T-helper 2 cell treated with Interferon-gamma antibody and Interleukin-4, amounts not matched to agents 5 μg/mL and 100 μg/mL, for 36 hours (primary cell): Measurements from ENCODE around the gene BRAF.

Experiments
- DNase-seq: peaks from one replicate; pipeline ENCODE4 v3.0.0; 2021; ENCODE audit warnings: low spot score
- H3K27ac Mint-ChIP-seq: one replicate; pipeline ENCODE4 v1.8.0; 2021; ENCODE audit warnings: mild to moderate bottlenecking, mixed read lengths
- H3K27me3 Mint-ChIP-seq: one replicate; pipeline ENCODE4 v1.8.0; 2021; ENCODE audit warnings: low read depth, mixed read lengths
- H3K36me3 Mint-ChIP-seq: one replicate; pipeline ENCODE4 v1.8.0; 2021; ENCODE audit warnings: low read depth, mixed read lengths
- H3K4me1 Mint-ChIP-seq: one replicate; pipeline ENCODE4 v1.8.0; 2021; ENCODE audit warnings: low read depth, mixed read lengths
- H3K4me3 Mint-ChIP-seq: one replicate; pipeline ENCODE4 v1.8.0; 2022; ENCODE audit warnings: mild to moderate bottlenecking, moderate library complexity, mixed read lengths
- H3K9me3 Mint-ChIP-seq: one replicate; pipeline ENCODE4 v1.8.0; 2021; ENCODE audit warnings: mixed read lengths

Gene BRAF

GRCh38 chr7:140881507-140882228, 43.1 kb downstream of the BRAF start:
- H3K9me3 Mint-ChIP-seq, result peaks cover 11% of the 10 kb centered on the region
- peak overlapping the region; percentile 1 for H3K27ac Mint-ChIP-seq
- no peak overlapping the region for H3K4me3 Mint-ChIP-seq
- H3K27me3 Mint-ChIP-seq, result no peaks in the 10 kb centered on the region
- peaks cover 7% of the 10 kb centered on the region for H3K36me3 Mint-ChIP-seq
- no peak for DNase-seq
- peaks cover 33% of the 10 kb centered on the region for H3K4me1 Mint-ChIP-seq

GRCh38 chr7:140877249-140877524, 47.5 kb downstream of the BRAF start:
- no peak overlapping the region for H3K4me3 Mint-ChIP-seq
- no peaks in the 10 kb centered on the region for H3K27me3 Mint-ChIP-seq
- H3K9me3 Mint-ChIP-seq, result peaks cover 15% of the 10 kb centered on the region
- H3K27ac Mint-ChIP-seq, result no peak overlapping the region
- peaks cover 16% of the 10 kb centered on the region for H3K36me3 Mint-ChIP-seq
- peaks cover 31% of the 10 kb centered on the region for H3K4me1 Mint-ChIP-seq
- no peak for DNase-seq

DNA sequence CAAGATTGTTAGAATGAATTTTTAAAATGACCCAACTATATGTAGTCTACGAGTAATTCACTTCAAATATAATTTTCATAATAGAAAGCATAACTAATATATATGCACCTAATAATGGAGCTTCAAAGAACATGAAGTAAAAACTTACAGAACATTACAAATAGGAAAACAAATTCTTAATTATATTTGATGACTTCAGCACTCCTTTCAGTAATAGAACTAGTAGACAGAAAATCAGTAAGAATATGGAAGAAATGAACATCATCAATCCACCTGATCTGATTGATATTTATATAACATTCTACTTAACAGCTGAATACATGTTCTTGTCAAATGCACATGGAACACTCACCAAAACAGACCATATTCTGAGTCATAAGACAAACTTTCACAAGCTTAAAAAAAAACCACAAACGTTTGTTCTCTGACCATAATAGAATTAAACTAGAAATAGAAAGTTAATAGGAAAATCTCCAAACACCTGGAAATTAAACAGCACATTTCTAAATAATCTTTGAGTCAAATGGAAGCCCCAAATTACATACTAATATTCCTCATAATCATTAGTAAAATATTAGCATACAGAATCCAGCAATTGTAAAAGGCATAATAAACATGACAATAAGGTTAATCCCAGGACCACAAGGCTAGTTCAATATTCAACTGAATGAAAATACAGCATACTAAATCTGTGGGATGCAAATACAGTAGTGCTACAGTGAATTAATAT, 48.0 kb downstream of the BRAF start:
- peaks cover 30% of the 10 kb centered on the region for H3K4me1 Mint-ChIP-seq
- peaks cover 15% of the 10 kb centered on the region for H3K9me3 Mint-ChIP-seq
- H3K4me3 Mint-ChIP-seq, result no peak overlapping the region
- DNase-seq, result no peak
- no peaks in the 10 kb centered on the region for H3K27me3 Mint-ChIP-seq
- no peak overlapping the region for H3K27ac Mint-ChIP-seq
- peaks cover 16% of the 10 kb centered on the region for H3K36me3 Mint-ChIP-seq

DNA sequence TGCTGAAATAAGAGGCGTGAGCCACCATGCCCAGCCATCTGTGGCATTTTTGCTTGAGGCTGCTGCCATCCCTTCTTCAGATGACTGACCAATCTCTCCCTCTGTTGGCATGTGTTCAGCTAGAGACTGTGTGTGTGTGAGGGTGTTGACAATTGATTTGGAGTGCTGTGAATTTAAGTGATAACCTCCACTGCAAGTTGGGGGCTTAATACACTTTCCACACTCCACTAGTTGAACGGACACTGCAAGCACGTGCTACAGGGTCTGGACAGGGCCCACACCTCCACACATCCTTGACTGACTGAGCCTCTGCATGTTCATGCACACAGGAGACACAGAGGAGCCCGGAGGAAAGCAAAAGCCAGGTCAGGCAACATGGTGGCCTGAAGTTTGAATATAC, 51.3 kb downstream of the BRAF start:
- no peak overlapping the region for H3K4me3 Mint-ChIP-seq
- peaks cover 19% of the 10 kb centered on the region for H3K36me3 Mint-ChIP-seq
- DNase-seq, result no peak
- peaks cover 13% of the 10 kb centered on the region for H3K9me3 Mint-ChIP-seq
- H3K4me1 Mint-ChIP-seq, result peaks cover 31% of the 10 kb centered on the region
- H3K27me3 Mint-ChIP-seq, result no peaks in the 10 kb centered on the region
- no peak overlapping the region for H3K27ac Mint-ChIP-seq

GRCh38 chr7:140870003-140870402, 54.7 kb downstream of the BRAF start:
- DNase-seq, result no peak
- peaks cover 3% of the 10 kb centered on the region for H3K9me3 Mint-ChIP-seq
- peaks cover 18% of the 10 kb centered on the region for H3K4me1 Mint-ChIP-seq
- no peak overlapping the region for H3K27ac Mint-ChIP-seq
- no peaks in the 10 kb centered on the region for H3K27me3 Mint-ChIP-seq
- no peak overlapping the region for H3K4me3 Mint-ChIP-seq
- peaks cover 17% of the 10 kb centered on the region for H3K36me3 Mint-ChIP-seq

- no peak overlapping the region for H3K27ac Mint-ChIP-seq
- no peak overlapping the region for H3K4me3 Mint-ChIP-seq
- peaks cover 19% of the 10 kb centered on the region for H3K4me1 Mint-ChIP-seq
These were observed 55.3 kb downstream of the BRAF start for GRCh38 chr7:140869430-140869829.

DNA sequence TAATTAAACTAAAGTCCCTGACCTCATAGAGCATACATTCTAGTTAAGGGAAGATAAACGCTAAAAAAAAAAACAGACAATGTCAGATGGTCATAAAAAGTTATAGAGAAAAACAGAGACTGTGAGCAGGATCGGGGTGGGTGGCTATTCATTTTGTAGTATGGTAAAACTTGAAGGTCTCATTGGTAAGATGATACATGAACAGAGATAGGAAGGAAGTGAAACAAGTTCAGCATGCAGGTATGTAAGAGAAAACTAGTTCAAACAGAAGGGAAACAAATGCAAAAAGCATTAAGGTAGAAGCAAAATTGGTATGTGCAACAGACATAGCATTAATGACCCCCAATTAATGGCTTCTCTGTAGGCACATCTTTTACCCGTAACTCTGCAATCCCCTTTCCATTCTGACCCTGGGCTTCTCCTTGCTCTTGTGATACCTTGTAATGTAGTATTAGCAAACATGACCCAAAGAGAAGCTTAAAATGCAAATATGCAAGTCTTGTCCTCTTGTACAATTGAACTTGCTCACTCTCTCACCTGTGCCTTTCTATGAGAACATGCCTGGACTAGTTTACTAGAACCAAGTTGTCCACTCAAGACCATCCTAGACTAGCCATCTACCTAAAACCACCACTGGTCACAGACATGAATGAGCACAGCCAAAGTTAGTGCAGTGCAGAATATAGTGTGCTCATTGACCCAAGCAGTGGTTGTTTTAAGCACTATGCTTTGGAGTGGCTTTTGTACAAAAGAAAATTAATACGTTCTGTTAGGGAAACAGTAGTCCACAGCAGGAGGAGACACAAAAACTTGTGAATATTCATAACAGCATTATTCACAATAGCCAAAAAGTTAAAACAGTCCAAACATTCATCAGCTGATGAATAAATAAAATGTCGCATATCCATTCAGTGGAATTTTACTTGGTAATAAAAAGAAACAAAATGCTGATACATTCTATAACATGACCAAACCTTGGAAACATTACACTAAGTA, 57.0 kb downstream of the BRAF start:
- Mint-ChIP-seq H3K4me3 (no peak overlapping the region), H3K9me3 (peaks cover 10% of the 10 kb centered on the region), H3K4me1 (peaks cover 19% of the 10 kb centered on the region), H3K27me3 (no peaks in the 10 kb centered on the region), H3K36me3 (peaks cover 18% of the 10 kb centered on the region), H3K27ac (no peak overlapping the region)
- DNase-seq, result no peak

More at GRCh38 chr7:140869430-140869829, 55.3 kb downstream of the BRAF start:
- DNase-seq, result no peak
- Mint-ChIP-seq H3K36me3 (peaks cover 18% of the 10 kb centered on the region), H3K27me3 (no peaks in the 10 kb centered on the region), H3K9me3 (peaks cover 5% of the 10 kb centered on the region)

- peaks cover 10% of the 10 kb centered on the region for H3K9me3 Mint-ChIP-seq
- peaks cover 21% of the 10 kb centered on the region for H3K36me3 Mint-ChIP-seq
- peaks cover 22% of the 10 kb centered on the region for H3K4me1 Mint-ChIP-seq
- H3K27ac Mint-ChIP-seq, result no peak overlapping the region
- no peak overlapping the region for H3K4me3 Mint-ChIP-seq
- no peaks in the 10 kb centered on the region for H3K27me3 Mint-ChIP-seq
- DNase-seq, result no peak
These were observed 57.8 kb downstream of the BRAF start for GRCh38 chr7:140866926-140867325.

DNA sequence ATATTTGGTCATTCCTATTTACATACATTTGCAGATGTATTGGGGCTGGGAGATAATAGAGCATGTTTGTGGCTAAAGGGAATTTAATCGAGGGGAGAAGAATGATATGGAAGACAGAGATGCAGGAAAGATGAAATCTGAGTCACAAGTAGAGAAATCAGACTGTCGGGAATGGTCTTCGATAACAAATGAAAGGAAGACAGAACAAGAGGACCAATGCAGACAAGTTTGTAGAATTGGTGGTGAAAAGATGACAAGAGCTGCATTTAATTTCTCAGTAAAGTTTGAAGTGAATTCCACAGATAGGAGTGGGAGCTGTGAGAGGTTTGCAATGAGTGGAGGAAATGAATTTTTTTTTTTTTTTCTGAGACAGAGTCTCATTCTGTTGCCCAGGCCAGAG, 60.0 kb downstream of the BRAF start:
- Mint-ChIP-seq H3K27ac (no peak overlapping the region), H3K27me3 (no peaks in the 10 kb centered on the region), H3K9me3 (peaks cover 10% of the 10 kb centered on the region), H3K4me1 (peaks cover 17% of the 10 kb centered on the region), H3K36me3 (peaks cover 18% of the 10 kb centered on the region), H3K4me3 (no peak overlapping the region)
- no peak for DNase-seq

DNA sequence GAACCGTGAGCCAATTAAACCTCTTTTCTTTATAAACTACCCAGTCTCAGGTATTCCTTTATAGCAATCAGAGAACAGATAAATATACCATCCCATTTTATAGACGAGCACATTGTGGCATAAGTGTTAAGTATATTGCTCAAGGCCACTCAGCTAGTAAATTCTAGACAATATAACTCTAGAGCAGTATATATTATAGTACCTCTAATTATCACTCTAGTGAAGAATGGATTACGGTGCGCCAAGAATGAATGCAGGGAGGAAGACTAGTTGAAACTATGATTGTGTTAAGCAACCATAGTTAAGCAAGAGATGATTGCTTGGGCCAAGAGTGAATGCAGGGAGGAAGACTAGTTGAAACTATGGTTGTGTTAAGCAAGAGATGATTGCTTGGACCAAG, 60.9 kb downstream of the BRAF start:
- Mint-ChIP-seq H3K4me1 (peaks cover 14% of the 10 kb centered on the region), H3K27me3 (no peaks in the 10 kb centered on the region), H3K9me3 (peaks cover 10% of the 10 kb centered on the region), H3K36me3 (peaks cover 18% of the 10 kb centered on the region), H3K27ac (no peak overlapping the region), H3K4me3 (no peak overlapping the region)
- no peak for DNase-seq

GRCh38 chr7:140863184-140863583, 61.5 kb downstream of the BRAF start:
- Mint-ChIP-seq H3K36me3 (peaks cover 13% of the 10 kb centered on the region), H3K4me3 (no peak overlapping the region), H3K27ac (no peak overlapping the region), H3K9me3 (peaks cover 10% of the 10 kb centered on the region), H3K27me3 (no peaks in the 10 kb centered on the region), H3K4me1 (peaks cover 10% of the 10 kb centered on the region)
- no peak for DNase-seq

DNA sequence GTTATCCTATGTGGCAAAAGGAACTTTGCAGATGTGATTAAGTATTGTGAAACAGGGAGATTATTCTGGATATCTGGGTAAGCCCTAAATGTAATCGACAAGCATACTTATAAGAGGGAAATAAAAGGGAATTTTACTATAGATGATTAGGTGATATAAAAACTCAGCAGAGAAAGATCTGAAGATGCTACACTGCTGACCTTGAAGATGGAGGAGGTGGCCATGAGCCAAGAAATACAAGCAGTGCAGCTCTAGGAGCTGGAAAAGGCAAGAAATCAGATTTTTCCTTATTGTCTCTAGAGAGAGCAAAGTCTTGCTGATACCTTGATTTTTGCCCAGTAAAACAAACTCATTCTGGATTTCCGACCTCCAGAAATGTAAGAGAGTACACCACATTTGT, 67.7 kb downstream of the BRAF start:
- Mint-ChIP-seq H3K27me3 (no peaks in the 10 kb centered on the region), H3K36me3 (peaks cover 3% of the 10 kb centered on the region), H3K27ac (no peak overlapping the region), H3K9me3 (no peaks in the 10 kb centered on the region), H3K4me1 (peaks cover 2% of the 10 kb centered on the region), H3K4me3 (no peak overlapping the region)
- no peak for DNase-seq

DNA sequence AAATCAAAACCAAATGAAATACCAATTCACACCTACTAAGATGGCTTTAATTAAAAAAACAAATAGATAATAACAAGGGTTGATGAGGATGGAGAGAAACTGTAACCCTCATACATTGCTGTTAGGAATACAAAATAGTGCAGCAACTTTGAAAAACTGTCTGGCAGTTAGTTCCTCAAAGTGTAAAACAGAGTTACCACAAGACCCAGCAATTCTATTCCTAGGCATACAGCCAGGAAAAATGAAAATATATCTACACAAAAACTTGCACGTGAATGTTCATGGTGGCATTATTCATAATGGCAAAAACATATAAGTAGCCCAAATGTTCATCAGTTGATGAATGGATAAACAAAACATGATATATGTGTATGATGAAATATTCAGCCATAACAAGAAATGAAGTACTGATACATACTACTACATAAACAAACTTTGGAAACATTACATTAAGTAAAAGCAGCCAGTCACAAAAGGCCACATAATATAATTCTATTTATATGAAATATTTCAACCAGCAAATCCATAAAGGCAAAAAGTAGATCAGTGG, 83.5 kb downstream of the BRAF start:
- no peak overlapping the region for H3K27ac Mint-ChIP-seq

GRCh38 chr7:140831724-140832123, 93.0 kb downstream of the BRAF start:
- Mint-ChIP-seq H3K36me3 (peaks cover 8% of the 10 kb centered on the region), H3K27me3 (no peaks in the 10 kb centered on the region), H3K4me3 (no peak overlapping the region), H3K27ac (no peak overlapping the region), H3K4me1 (peaks cover 2% of the 10 kb centered on the region), H3K9me3 (no peaks in the 10 kb centered on the region)
- no peak for DNase-seq

More for the DNA sequence above, 83.5 kb downstream of the BRAF start:
- Mint-ChIP-seq H3K27me3 (no peaks in the 10 kb centered on the region), H3K4me1 (no peaks in the 10 kb centered on the region), H3K36me3 (peaks cover 15% of the 10 kb centered on the region), H3K9me3 (peaks cover 4% of the 10 kb centered on the region), H3K4me3 (no peak overlapping the region)
- no peak for DNase-seq
